K562 (cell line): ENCODE results near the gene RAB24.

Experiments
- TF ChIP-seq, protein P1 (sequence below): fragments of 250-450 bp; sonication (Bioruptor Pico); IDR thresholded peaks from 2 replicates; pipeline ENCODE4 v1.5.0; 2021
- TF ChIP-seq, protein P2 (sequence below): fragments of 250-450 bp; sonication (Bioruptor Pico); IDR thresholded peaks from 2 replicates; pipeline ENCODE4 v1.4.0; 2020; ENCODE audit warnings: borderline replicate concordance
- TF ChIP-seq, protein P3 (sequence below), 2 experiments: fragments of 450-650 bp in 1 of 2; sonication (generic) in 1 of 2; formaldehyde crosslinking in 1 of 2; IDR thresholded peaks; 2 replicates each; pipeline versions ENCODE4 v1.7.1 to v1.9.0; 2016 to 2022; ENCODE audit warnings: inconsistent platforms in 1 of 2, mild to moderate bottlenecking in 1 of 2, missing genetic modification reagents in 1 of 2

DNA sequence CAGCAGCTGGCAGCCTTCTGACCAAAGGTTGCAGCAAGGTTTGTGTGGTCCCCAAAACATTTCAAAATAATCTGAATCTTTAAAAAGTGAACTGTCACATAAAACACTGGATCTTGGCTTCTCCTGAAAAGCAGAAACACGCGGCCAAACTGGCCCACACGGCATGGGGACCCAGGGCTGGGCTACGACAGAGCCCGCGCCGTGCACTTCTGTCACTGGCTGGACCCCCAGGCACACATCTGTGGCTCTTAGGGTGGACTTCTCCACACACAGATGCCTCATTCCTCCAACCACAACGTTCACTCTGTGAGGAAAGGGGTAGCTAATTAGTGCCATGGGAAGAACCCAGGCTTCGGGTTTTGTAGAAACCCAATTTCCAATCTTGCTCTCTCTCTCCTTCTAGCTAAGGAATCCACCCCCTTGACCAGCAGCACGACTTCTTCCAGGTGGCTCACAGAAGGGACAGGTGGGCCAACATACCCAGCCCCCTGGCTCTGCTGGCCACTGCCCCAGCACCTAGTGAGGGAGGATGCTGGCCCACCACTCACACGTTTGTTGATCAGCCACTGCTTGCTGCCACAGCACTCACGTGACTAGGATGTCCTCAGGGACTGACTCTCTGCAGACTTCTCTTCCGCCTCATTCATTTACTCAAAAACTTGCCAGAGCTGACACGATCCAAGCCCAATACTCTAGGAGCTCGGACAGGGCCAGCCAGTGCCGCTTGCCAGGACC lies 30.1 kb upstream of the RAB24 start:
- TF ChIP-seq, protein P1, sequence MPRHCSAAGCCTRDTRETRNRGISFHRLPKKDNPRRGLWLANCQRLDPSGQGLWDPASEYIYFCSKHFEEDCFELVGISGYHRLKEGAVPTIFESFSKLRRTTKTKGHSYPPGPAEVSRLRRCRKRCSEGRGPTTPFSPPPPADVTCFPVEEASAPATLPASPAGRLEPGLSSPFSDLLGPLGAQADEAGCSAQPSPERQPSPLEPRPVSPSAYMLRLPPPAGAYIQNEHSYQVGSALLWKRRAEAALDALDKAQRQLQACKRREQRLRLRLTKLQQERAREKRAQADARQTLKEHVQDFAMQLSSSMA, result no peak
- TF ChIP-seq, protein P2, sequence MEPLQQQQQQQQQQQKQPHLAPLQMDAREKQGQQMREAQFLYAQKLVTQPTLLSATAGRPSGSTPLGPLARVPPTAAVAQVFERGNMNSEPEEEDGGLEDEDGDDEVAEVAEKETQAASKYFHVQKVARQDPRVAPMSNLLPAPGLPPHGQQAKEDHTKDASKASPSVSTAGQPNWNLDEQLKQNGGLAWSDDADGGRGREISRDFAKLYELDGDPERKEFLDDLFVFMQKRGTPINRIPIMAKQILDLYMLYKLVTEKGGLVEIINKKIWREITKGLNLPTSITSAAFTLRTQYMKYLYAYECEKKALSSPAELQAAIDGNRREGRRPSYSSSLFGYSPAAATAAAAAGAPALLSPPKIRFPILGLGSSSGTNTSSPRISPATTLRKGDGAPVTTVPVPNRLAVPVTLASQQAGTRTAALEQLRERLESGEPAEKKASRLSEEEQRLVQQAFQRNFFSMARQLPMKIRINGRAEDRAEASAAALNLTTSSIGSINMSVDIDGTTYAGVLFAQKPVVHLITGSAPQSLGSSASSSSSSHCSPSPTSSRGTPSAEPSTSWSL (CRISPR knock-in tag), result no peak
- TF ChIP-seq, protein P3, sequence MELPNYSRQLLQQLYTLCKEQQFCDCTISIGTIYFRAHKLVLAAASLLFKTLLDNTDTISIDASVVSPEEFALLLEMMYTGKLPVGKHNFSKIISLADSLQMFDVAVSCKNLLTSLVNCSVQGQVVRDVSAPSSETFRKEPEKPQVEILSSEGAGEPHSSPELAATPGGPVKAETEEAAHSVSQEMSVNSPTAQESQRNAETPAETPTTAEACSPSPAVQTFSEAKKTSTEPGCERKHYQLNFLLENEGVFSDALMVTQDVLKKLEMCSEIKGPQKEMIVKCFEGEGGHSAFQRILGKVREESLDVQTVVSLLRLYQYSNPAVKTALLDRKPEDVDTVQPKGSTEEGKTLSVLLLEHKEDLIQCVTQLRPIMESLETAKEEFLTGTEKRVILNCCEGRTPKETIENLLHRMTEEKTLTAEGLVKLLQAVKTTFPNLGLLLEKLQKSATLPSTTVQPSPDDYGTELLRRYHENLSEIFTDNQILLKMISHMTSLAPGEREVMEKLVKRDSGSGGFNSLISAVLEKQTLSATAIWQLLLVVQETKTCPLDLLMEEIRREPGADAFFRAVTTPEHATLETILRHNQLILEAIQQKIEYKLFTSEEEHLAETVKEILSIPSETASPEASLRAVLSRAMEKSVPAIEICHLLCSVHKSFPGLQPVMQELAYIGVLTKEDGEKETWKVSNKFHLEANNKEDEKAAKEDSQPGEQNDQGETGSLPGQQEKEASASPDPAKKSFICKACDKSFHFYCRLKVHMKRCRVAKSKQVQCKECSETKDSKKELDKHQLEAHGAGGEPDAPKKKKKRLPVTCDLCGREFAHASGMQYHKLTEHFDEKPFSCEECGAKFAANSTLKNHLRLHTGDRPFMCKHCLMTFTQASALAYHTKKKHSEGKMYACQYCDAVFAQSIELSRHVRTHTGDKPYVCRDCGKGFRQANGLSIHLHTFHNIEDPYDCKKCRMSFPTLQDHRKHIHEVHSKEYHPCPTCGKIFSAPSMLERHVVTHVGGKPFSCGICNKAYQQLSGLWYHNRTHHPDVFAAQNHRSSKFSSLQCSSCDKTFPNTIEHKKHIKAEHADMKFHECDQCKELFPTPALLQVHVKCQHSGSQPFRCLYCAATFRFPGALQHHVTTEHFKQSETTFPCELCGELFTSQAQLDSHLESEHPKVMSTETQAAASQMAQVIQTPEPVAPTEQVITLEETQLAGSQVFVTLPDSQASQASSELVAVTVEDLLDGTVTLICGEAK (IDR thresholded peaks at IDR 0.05), result no peak
- TF ChIP-seq, protein P3 (CRISPR knock-in tag; IDR thresholded peaks at IDR 0.05), result no peak
